CD4-positive, alpha-beta T cell treated with Interleukin-2 at 100 ng/mL for 4 hours (primary cell): Measurements from ENCODE around the gene ZNF474.

Experiments
- DNase-seq: peaks from one replicate; pipeline ENCODE4 v3.0.0-alpha.2; 2020; ENCODE audit warnings: low spot score

Gene ZNF474

GRCh38 chr5:122153774-122154173 lies 24.4 kb downstream of the ZNF474 start:
- no peak for DNase-seq

- DNase-seq: no peak
Observed at GRCh38 chr5:122154491-122154890, 25.1 kb downstream of the ZNF474 start.

- DNase-seq: no peak
Observed at GRCh38 chr5:122154910-122155309, 25.6 kb downstream of the ZNF474 start.

GRCh38 chr5:122155546-122155945 lies 26.2 kb downstream of the ZNF474 start:
- DNase-seq: no peak

GRCh38 chr5:122156724-122157325 lies 27.5 kb downstream of the ZNF474 start:
- DNase-seq: no peak

- no peak for DNase-seq
Observed at GRCh38 chr5:122162100-122162638, 32.8 kb downstream of the ZNF474 start.

- no peak for DNase-seq
Observed at GRCh38 chr5:122163121-122164069, 34.0 kb downstream of the ZNF474 start.

GRCh38 chr5:122164070-122164435 lies 34.7 kb downstream of the ZNF474 start:
- DNase-seq: no peak

- no peak for DNase-seq
Observed at GRCh38 chr5:122164831-122165558, 35.6 kb downstream of the ZNF474 start.

GRCh38 chr5:122165559-122166078 lies 36.3 kb downstream of the ZNF474 start:
- no peak for DNase-seq

- DNase-seq: no peak
Observed at GRCh38 chr5:122169350-122170103, 40.2 kb downstream of the ZNF474 start.

GRCh38 chr5:122170620-122171019 lies 41.3 kb downstream of the ZNF474 start:
- no peak for DNase-seq

GRCh38 chr5:122172207-122172606 lies 42.9 kb downstream of the ZNF474 start:
- DNase-seq: no peak

- no peak for DNase-seq
Observed at GRCh38 chr5:122173474-122174415, 44.4 kb downstream of the ZNF474 start.

- DNase-seq: no peak
Observed at GRCh38 chr5:122175091-122175490, 45.7 kb downstream of the ZNF474 start.

- no peak for DNase-seq
Observed at GRCh38 chr5:122175852-122176251, 46.5 kb downstream of the ZNF474 start.

GRCh38 chr5:122177161-122177560 lies 47.8 kb downstream of the ZNF474 start:
- no peak for DNase-seq

GRCh38 chr5:122179701-122180100 lies 50.4 kb downstream of the ZNF474 start:
- DNase-seq: no peak

GRCh38 chr5:122180146-122180712 lies 50.9 kb downstream of the ZNF474 start:
- DNase-seq: no peak
